ENCODE results near the gene PRCC. TPM values are rescaled to one million over a fixed set of nuclear protein-coding genes. Genes with fewer than 3 reads are reported as not detected.

Gene PRCC
- total and polyA plus RNA-seq, 7 experiments from 2014 or later = 40.9 to 88.9 (median 60.8) TPM

DNA sequence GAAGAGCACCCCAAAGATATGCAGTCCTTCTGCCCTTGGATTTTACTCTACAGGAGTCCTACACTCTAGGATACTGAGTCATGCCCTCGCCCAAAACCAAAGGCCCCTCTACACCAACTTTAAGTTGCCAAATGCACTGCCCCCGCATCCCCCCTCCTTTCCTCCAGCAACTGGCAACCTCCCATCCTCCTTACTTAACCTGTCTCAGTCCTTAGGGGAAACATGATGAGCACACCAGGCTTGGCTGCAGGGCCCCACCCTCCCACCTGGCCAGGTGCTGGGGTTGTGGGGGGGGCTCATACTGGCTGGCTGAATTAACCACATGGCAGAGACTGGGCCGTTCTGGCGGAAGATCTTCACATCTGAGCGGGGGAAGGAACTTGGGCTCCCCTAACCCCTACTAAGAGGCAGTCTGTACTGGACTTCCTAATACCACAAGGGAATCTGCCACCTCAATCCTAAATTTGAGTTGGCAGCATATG is 17.1 kb upstream of the PRCC start:
- ChIA-PET POLR2A (interaction anchor here (0.9 to 4.5 kb wide), 6 partner anchors 9 to 45 kb away, joined by 3 to 64 read pairs (median 18); partner anchors contain the start of genes ISG20L2, METTL25B, MRPL24 and PRCC), CTCF (interaction anchor here (1.1 to 1.8 kb wide), 2 partner anchors 24 kb away, joined by 3 to 6 read pairs; no protein-coding TSS in a partner anchor)
- intact Hi-C loops (cut with micrococcal nuclease) = no loop called here
- no peaks in the 10 kb centered on the region for H3K9me3 ChIP-seq (ENCODE audit: control insufficient read depth in 2 of 3, low read length in 3 of 3)
- peaks cover 0 to 25% (median 3%) of the 10 kb centered on the region in 5 donors for H3K36me3 Mint-ChIP-seq
- H3K27me3 ChIP-seq (ENCODE audit: control insufficient read depth in 2 of 2, insufficient read depth in 2 of 2, low read length in 2 of 2) = no peaks in the 10 kb centered on the region
- peak overlapping the region; percentile 90 for H3K27ac ChIP-seq (ENCODE audit: low read depth, low read length)
- peaks cover 41 to 47% of the 10 kb centered on the region in 2 donors for H3K4me1 ChIP-seq (ENCODE audit: control insufficient read depth in 2 of 2, insufficient read depth in 2 of 2, low read length in 2 of 2)
- peak overlapping the region; percentile 76 for H3K4me3 ChIP-seq (ENCODE audit: low read length)
- H3K4me1 Mint-ChIP-seq = peaks cover 52 to 69% (median 61%) of the 10 kb centered on the region in 7 donors
- no peaks in the 10 kb centered on the region for H3K9me3 Mint-ChIP-seq
- H3K36me3 ChIP-seq (ENCODE audit: control insufficient read depth in 2 of 3, insufficient read depth in 3 of 3, low read length in 3 of 3) = peaks cover 0 to 11% (median 3%) of the 10 kb centered on the region in 3 experiments
- peak in 1 of 9 donors; percentile 49 for DNase-seq
- ATAC-seq = no peak
- H3K27ac Mint-ChIP-seq = peak overlapping the region; percentile 82 to 95 (median 91)
- no peaks in the 10 kb centered on the region for H3K27me3 Mint-ChIP-seq
- peak overlapping the region; percentile 88 to 98 (median 94) for H3K4me3 Mint-ChIP-seq

DNA sequence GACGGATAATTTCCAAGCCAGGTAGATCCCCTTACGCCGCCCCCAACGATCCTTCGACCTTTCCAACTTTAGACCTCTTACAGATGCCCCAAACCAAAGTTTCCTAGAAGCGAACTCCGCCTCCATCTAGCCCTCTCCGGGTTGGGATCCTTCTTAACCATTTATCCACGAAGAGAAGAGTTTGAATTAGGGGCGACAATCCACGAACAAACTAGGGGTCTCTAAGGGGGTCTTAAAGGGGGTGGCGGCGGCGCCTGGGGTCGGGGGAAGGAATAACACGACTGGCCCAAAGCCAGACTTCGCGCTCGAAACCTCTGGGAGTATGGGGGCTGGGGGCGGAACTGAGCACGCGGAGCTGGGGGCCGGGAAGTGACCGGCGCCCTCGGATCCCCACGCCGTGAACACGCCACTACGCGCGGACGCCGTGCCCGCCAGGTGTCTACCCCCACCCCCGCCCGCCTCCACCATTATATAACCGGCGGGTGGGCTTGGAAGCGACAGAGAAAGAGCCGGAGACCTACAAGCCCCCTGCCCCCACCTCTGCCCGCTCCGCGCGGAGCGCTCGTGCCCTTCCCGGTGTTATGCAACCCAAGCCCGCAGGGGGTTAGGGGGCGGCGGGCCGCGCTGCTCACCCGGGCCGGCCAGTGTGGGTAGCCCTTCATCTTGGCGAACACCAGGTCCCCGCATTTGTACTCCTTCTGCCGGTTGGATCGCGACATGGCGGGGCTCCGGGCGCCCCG is 16.5 kb upstream of the PRCC start:
- peaks cover 48 to 66% (median 55%) of the 10 kb centered on the region in 7 donors for H3K4me1 Mint-ChIP-seq
- peak overlapping the region; percentile 90 for H3K27ac ChIP-seq (ENCODE audit: low read depth, low read length)
- H3K9me3 ChIP-seq (ENCODE audit: control insufficient read depth in 2 of 3, low read length in 3 of 3) = no peaks in the 10 kb centered on the region
- POLR2A ChIA-PET = interaction anchor here (0.7 to 4.5 kb wide), 6 partner anchors 9 to 61 kb away, joined by 3 to 64 read pairs (median 18); partner anchors contain the start of genes ISG20L2, METTL25B, MRPL24 and PRCC
- H3K27ac Mint-ChIP-seq = peak overlapping the region; percentile 82 to 95 (median 91)
- no peaks in the 10 kb centered on the region for H3K27me3 ChIP-seq (ENCODE audit: control insufficient read depth in 2 of 2, insufficient read depth in 2 of 2, low read length in 2 of 2)
- no peaks in the 10 kb centered on the region for H3K27me3 Mint-ChIP-seq
- peaks cover 0 to 6% (median 0%) of the 10 kb centered on the region in 3 experiments for H3K36me3 ChIP-seq (ENCODE audit: control insufficient read depth in 2 of 3, insufficient read depth in 3 of 3, low read length in 3 of 3)
- no peaks in the 10 kb centered on the region for H3K9me3 Mint-ChIP-seq
- intact Hi-C loops (cut with micrococcal nuclease) = loop anchor here (1.0 kb wide), 6 partner anchors 10 to 413 kb away; partner anchors contain the start of genes ISG20L2 (in 2 of the 2), METTL25B (in 2 of the 2), MRPL24 (in 2 of the 2) and PRCC (in 2 of the 2)
- peak overlapping the region; percentile 88 to 98 (median 94) for H3K4me3 Mint-ChIP-seq
- H3K36me3 Mint-ChIP-seq = peaks cover 0 to 20% (median 0%) of the 10 kb centered on the region in 5 donors
- peak in 3 of 9 donors; percentile 29 to 49 (median 48) for DNase-seq
- CTCF ChIA-PET = interaction anchor here (0.7 to 1.8 kb wide), 3 partner anchors 23 to 63 kb away, joined by 3 to 6 read pairs (median 3); partner anchors contain the start of gene METTL25B
- H3K4me1 ChIP-seq (ENCODE audit: control insufficient read depth in 2 of 2, insufficient read depth in 2 of 2, low read length in 2 of 2) = peaks cover 41 to 46% of the 10 kb centered on the region in 2 donors
- peak; percentile 35 for ATAC-seq
- peak overlapping the region; percentile 76 for H3K4me3 ChIP-seq (ENCODE audit: low read length)

DNA sequence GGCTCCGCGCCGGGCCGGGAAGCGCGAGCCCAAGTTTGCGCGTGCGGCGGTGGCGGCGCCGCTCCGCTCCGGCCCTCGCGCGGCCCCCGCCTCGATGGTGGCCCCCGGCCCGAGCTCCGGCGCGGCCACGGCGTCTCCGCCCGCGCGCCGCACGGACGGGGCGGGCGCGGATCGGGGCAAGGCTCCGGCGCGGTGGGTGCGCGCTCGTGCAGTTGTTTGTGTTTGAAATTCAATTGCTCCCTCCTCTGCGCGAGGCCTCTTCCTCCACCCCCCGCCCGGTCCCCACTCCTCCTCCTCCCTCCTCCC is 15.9 kb upstream of the PRCC start, which contains the start of gene HDGF:
HDGF (minus strand) TSS at position 225 of the 306 bp plus-strand sequence. CDS start 246 bp downstream, outside the sequence.
- Histone ChIP-seq H3K36me3 (ENCODE audit: control insufficient read depth in 2 of 3, insufficient read depth in 3 of 3, low read length in 3 of 3) (peaks cover 0 to 6% (median 0%) of the 10 kb centered on the region in 3 experiments), H3K27me3 (ENCODE audit: control insufficient read depth in 2 of 2, insufficient read depth in 2 of 2, low read length in 2 of 2) (no peaks in the 10 kb centered on the region), H3K9me3 (ENCODE audit: control insufficient read depth in 2 of 3, low read length in 3 of 3) (no peaks in the 10 kb centered on the region), H3K4me3 (ENCODE audit: low read length) (peak within 1 kb of the TSS; percentile 93), H3K27ac (ENCODE audit: low read depth, low read length) (peak within 1 kb of the TSS; percentile 90), H3K4me1 (ENCODE audit: control insufficient read depth in 2 of 2, insufficient read depth in 2 of 2, low read length in 2 of 2) (peaks cover 38 to 41% of the 10 kb centered on the region in 2 donors)
- Mint-ChIP-seq H3K27me3 (no peaks in the 10 kb centered on the region), H3K27ac (peak within 1 kb of the TSS; percentile 85 to 96 (median 91)), H3K9me3 (no peaks in the 10 kb centered on the region), H3K4me3 (peak within 1 kb of the TSS; percentile 88 to 98 (median 94)), H3K4me1 (peaks cover 43 to 61% (median 51%) of the 10 kb centered on the region in 7 donors), H3K36me3 (peaks cover 0 to 18% (median 0%) of the 10 kb centered on the region in 5 donors)
- ATAC-seq (no peak), DNase-seq (no peak)
- intact Hi-C loops (cut with micrococcal nuclease) = loop anchor here (1.0 kb wide), 6 partner anchors 10 to 413 kb away; partner anchors contain the start of genes ISG20L2 (in 2 of the 2), METTL25B (in 2 of the 2), MRPL24 (in 2 of the 2) and PRCC (in 2 of the 2)
- POLR2A ChIA-PET = interaction anchor here (0.6 to 4.5 kb wide), 7 partner anchors 10 to 388 kb away, joined by 3 to 64 read pairs (median 11); partner anchors contain the start of genes ISG20L2, METTL25B, MRPL24 and PRCC
- CTCF ChIA-PET = interaction anchor here (0.7 to 1.8 kb wide), 4 partner anchors 24 to 63 kb away, joined by 3 to 6 read pairs (median 3); partner anchors contain the start of gene METTL25B

DNA sequence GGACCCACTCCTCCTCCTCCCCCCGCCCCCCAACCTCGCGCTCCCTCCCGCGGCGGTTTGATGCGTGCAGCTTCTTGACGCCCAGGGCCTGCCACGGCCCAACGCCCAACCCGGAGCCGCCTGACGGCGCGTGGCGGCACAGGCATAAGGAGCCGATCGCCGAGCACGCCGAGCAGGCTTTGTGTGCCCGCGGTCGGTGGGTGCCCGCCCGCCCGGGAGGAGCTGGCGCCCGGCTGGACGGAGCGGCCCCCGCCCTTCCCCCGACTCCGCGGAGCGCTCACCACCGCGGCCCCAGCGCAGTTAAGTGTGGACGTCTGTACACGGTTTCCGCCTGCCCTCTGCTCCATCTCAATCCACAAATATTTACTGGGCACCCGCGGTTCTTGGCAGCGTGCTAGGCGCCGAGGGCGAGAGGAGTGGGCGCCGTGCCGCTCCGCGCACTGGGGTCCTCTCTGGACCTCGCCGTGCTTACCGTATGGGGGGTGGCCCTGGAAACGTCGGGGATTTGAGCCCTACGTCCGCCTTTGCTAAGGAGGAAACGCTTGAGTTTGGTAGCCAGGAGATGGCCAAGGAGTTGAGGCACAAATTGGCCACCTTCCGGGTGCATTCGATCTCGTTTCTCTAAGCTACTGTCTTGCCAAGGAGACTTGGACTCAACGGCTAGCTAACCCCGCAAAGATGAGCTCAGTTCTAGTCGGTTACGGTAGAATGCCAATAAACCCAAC is 15.4 kb upstream of the PRCC start:
- DNase-seq = peak; percentile 83 to 98 (median 92)
- Histone ChIP-seq H3K9me3 (ENCODE audit: control insufficient read depth in 2 of 3, low read length in 3 of 3) (no peaks in the 10 kb centered on the region), H3K27ac (ENCODE audit: low read depth, low read length) (peak overlapping the region; percentile 90), H3K4me1 (ENCODE audit: control insufficient read depth in 2 of 2, insufficient read depth in 2 of 2, low read length in 2 of 2) (peaks cover 36 to 38% of the 10 kb centered on the region in 2 donors), H3K36me3 (ENCODE audit: control insufficient read depth in 2 of 3, insufficient read depth in 3 of 3, low read length in 3 of 3) (peaks cover 0 to 6% (median 0%) of the 10 kb centered on the region in 3 experiments), H3K27me3 (ENCODE audit: control insufficient read depth in 2 of 2, insufficient read depth in 2 of 2, low read length in 2 of 2) (no peaks in the 10 kb centered on the region), H3K4me3 (ENCODE audit: low read length) (peak overlapping the region; percentile 93)
- peak overlapping the region; percentile 88 to 98 (median 92) for H3K4me3 Mint-ChIP-seq
- peaks cover 0 to 18% (median 0%) of the 10 kb centered on the region in 5 donors for H3K36me3 Mint-ChIP-seq
- intact Hi-C loops (cut with micrococcal nuclease) = loop anchor here (1.0 kb wide), 6 partner anchors 11 to 414 kb away; partner anchors contain the start of genes ISG20L2 (in 2 of the 2), METTL25B (in 2 of the 2), MRPL24 (in 2 of the 2) and PRCC (in 2 of the 2)
- ChIA-PET POLR2A (interaction anchor here (0.6 to 4.5 kb wide), 8 partner anchors 9 to 387 kb away, joined by 3 to 64 read pairs (median 8); partner anchors contain the start of genes ISG20L2, METTL25B, MRPL24 and PRCC), CTCF (interaction anchor here (0.7 to 1.8 kb wide), 7 partner anchors 11 to 62 kb away, joined by 3 to 6 read pairs (median 3); partner anchors contain the start of genes METTL25B, MRPL24 and PRCC)
- no peaks in the 10 kb centered on the region for H3K27me3 Mint-ChIP-seq
- peak; percentile 96 for ATAC-seq
- H3K27ac Mint-ChIP-seq = peak overlapping the region; percentile 82 to 96 (median 90)
- H3K9me3 Mint-ChIP-seq = no peaks in the 10 kb centered on the region
- H3K4me1 Mint-ChIP-seq = peaks cover 38 to 57% (median 46%) of the 10 kb centered on the region in 7 donors

DNA sequence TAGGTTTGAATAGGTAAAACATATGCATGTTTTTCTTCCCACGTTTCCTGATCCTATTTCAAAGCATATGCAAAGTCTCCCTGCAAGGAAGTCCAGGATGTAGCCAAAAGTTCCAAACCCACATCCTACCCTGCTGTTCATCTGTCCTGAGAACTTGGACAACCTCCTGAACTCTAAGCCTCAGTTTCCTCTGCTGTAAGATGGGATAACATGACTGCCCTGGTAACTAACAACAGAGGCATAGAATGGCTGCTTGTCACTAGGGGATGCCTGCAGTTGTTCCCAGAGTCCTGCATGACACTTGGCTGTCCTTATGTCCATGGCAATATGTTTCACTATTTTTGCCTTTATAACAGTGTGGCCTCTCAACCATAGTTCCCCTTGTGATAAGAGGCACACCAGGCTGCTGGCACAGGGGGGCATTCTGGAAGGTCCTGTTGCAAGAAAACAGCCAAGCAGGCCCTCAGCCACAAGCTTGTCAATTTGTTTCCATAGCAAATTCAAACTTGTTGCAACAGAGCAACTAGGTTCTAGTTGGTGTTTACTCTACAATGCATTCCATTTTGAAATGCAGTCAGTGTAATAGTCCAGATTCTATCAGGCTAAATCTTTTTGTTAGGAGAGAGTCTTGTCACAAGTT is 14.4 kb upstream of the PRCC start:
- intact Hi-C loops (cut with micrococcal nuclease) = no loop called here
- peak overlapping the region; percentile 39 to 96 (median 85) for H3K27ac Mint-ChIP-seq
- peak overlapping the region; percentile 88 to 98 (median 92) for H3K4me3 Mint-ChIP-seq
- Histone ChIP-seq H3K4me1 (ENCODE audit: control insufficient read depth in 2 of 2, insufficient read depth in 2 of 2, low read length in 2 of 2) (peaks cover 28 to 30% of the 10 kb centered on the region in 2 donors), H3K4me3 (ENCODE audit: low read length) (peak overlapping the region; percentile 93), H3K27ac (ENCODE audit: low read depth, low read length) (peak overlapping the region; percentile 90), H3K9me3 (ENCODE audit: control insufficient read depth in 2 of 3, low read length in 3 of 3) (no peaks in the 10 kb centered on the region), H3K27me3 (ENCODE audit: control insufficient read depth in 2 of 2, insufficient read depth in 2 of 2, low read length in 2 of 2) (no peaks in the 10 kb centered on the region), H3K36me3 (ENCODE audit: control insufficient read depth in 2 of 3, insufficient read depth in 3 of 3, low read length in 3 of 3) (peaks cover 0 to 6% (median 0%) of the 10 kb centered on the region in 3 experiments)
- H3K4me1 Mint-ChIP-seq = peaks cover 31 to 49% (median 37%) of the 10 kb centered on the region in 7 donors
- POLR2A ChIA-PET = interaction anchor here (1.3 to 4.5 kb wide), 5 partner anchors 8 to 25 kb away, joined by 4 to 64 read pairs (median 24); partner anchors contain the start of genes ISG20L2, METTL25B, MRPL24 and PRCC
- ATAC-seq = no peak
- H3K36me3 Mint-ChIP-seq = peaks cover 0 to 18% (median 0%) of the 10 kb centered on the region in 5 donors
- no peaks in the 10 kb centered on the region for H3K9me3 Mint-ChIP-seq
- no peak for DNase-seq
- CTCF ChIA-PET = interaction anchor here (0.9 to 1.4 kb wide), 2 partner anchors 12 to 27 kb away, joined by 4 to 6 read pairs; partner anchors contain the start of gene MRPL24
- no peaks in the 10 kb centered on the region for H3K27me3 Mint-ChIP-seq
